ENCODE results near the gene MAP3K20. TPM values are rescaled to one million over a fixed set of nuclear protein-coding genes. Genes with fewer than 3 reads are reported as not detected.
A peak's percentile ranks its signal among the peaks of the same experiment; 100 is the strongest.
"Not testable (repeated sequence)": the region's sequence is repeated elsewhere in the genome, so short reads cannot be mapped to it uniquely, and the experiment has no call there.

MAP3K20 gene
- total RNA-seq, 1 donor from 2014 or later: 21.3 TPM

- peaks cover 12 to 46% of the 10 kb centered on the region in 2 donors for H3K4me1 ChIP-seq
- peak overlapping the region; percentile 14 to 47 for H3K27ac ChIP-seq
- H3K36me3 ChIP-seq: peaks cover 0 to 11% of the 10 kb centered on the region in 2 donors
- intact Hi-C loops (cut with DNase I): no loop called here
- H3K27me3 ChIP-seq: no peaks in the 10 kb centered on the region
- no peaks in the 10 kb centered on the region for H3K9me3 ChIP-seq
- H3K4me3 ChIP-seq: no peak overlapping the region
- TF ChIP-seq CTCF (IDR thresholded peaks at IDR 0.05): no peak
- DNase-seq (ENCODE audit: low spot score in 2 of 2): no peak
Observed at GRCh38 chr2:173202570-173202969, 126.9 kb downstream of the MAP3K20 start.

GRCh38 chr2:173204316-173204715 lies 128.7 kb downstream of the MAP3K20 start:
- DNase-seq (ENCODE audit: low spot score in 2 of 2): no peak
- no peak for TF ChIP-seq CTCF (IDR thresholded peaks at IDR 0.05)
- Histone ChIP-seq H3K27ac (peak overlapping the region; percentile 61 to 64), H3K36me3 (no peaks in the 10 kb centered on the region), H3K27me3 (no peaks in the 10 kb centered on the region), H3K4me3 (no peak overlapping the region), H3K4me1 (peaks cover 12 to 39% of the 10 kb centered on the region in 2 donors), H3K9me3 (no peaks in the 10 kb centered on the region)
- intact Hi-C loops (cut with DNase I): no loop called here

- H3K4me3 ChIP-seq: peak overlapping the region in 1 of 2 donors; percentile 26
- H3K27me3 ChIP-seq: no peaks in the 10 kb centered on the region
- intact Hi-C loops (cut with DNase I): no loop called here
- no peak for TF ChIP-seq CTCF (IDR thresholded peaks at IDR 0.05)
- peak overlapping the region; percentile 61 to 77 for H3K27ac ChIP-seq
- DNase-seq (ENCODE audit: low spot score in 2 of 2): peak; percentile 60 to 94
- H3K36me3 ChIP-seq: no peaks in the 10 kb centered on the region
- no peaks in the 10 kb centered on the region for H3K9me3 ChIP-seq
- peaks cover 12 to 42% of the 10 kb centered on the region in 2 donors for H3K4me1 ChIP-seq
Observed at GRCh38 chr2:173205375-173205774, 129.7 kb downstream of the MAP3K20 start.

GRCh38 chr2:173207124-173207523 lies 131.5 kb downstream of the MAP3K20 start:
- DNase-seq (ENCODE audit: low spot score in 2 of 2): peak in 1 of 2 donors; percentile 69
- H3K4me3 ChIP-seq; H3K27me3 ChIP-seq; H3K36me3 ChIP-seq; intact Hi-C loops (cut with DNase I); H3K9me3 ChIP-seq: not testable (repeated sequence)
- Histone ChIP-seq H3K27ac (peak overlapping the region; percentile 46 to 77), H3K4me1 (peaks cover 15 to 34% of the 10 kb centered on the region in 2 donors)

- no peak overlapping the region for H3K4me3 ChIP-seq
- peak; percentile 80 to 88 (median 87) for TF ChIP-seq CTCF (IDR thresholded peaks at IDR 0.05)
- DNase-seq (ENCODE audit: low spot score in 2 of 2): peak in 1 of 2 donors; percentile 90
- peak overlapping the region; percentile 50 to 56 for H3K27ac ChIP-seq
- H3K9me3 ChIP-seq: no peaks in the 10 kb centered on the region
- intact Hi-C loops (cut with DNase I): loop anchor here (1.0 to 10.0 kb wide), 6 partner anchors 52 to 346 kb away; partner anchors contain the start of gene MAP3K20
- no peaks in the 10 kb centered on the region for H3K36me3 ChIP-seq
- no peaks in the 10 kb centered on the region for H3K27me3 ChIP-seq
- H3K4me1 ChIP-seq: peaks cover 15 to 23% of the 10 kb centered on the region in 2 donors
Observed at GRCh38 chr2:173210270-173211196, 134.9 kb downstream of the MAP3K20 start.

- H3K4me3 ChIP-seq: no peak overlapping the region
- no peaks in the 10 kb centered on the region for H3K9me3 ChIP-seq
- no peak for DNase-seq (ENCODE audit: low spot score in 2 of 2)
- H3K27ac ChIP-seq: no peak overlapping the region
- no peaks in the 10 kb centered on the region for H3K27me3 ChIP-seq
- peaks cover 3 to 12% of the 10 kb centered on the region in 2 donors for H3K4me1 ChIP-seq
- intact Hi-C loops (cut with DNase I): loop anchor here (5.0 to 10.0 kb wide), 3 partner anchors 121 to 348 kb away; no protein-coding TSS in a partner anchor
- H3K36me3 ChIP-seq: no peaks in the 10 kb centered on the region
- no peak for TF ChIP-seq CTCF (IDR thresholded peaks at IDR 0.05)
Observed at GRCh38 chr2:173213181-173213580, 137.5 kb downstream of the MAP3K20 start.

Data from ascending aorta (tissue), 2 donors.